Breast epithelium (tissue), 4 donors: ENCODE data around the gene KLHL5. TPM values are rescaled to one million over a fixed set of nuclear protein-coding genes. Genes with fewer than 3 reads are reported as not detected.

Experiments used
- DNase-seq, 2 donors: peaks; one replicate each; pipeline ENCODE4 v3.0.0-alpha.2; 2019; ENCODE audit warnings: low spot score in 2 of 2
- H3K27ac ChIP-seq, 2 donors: fragments of 200-600 bp; sonication (generic) in 1 of 2; one replicate each; pipeline ENCODE4 v1.5.1; 2016 to 2019; ENCODE audit warnings: mild to moderate bottlenecking in 1 of 2
- H3K27me3 ChIP-seq, 2 donors: fragments of 200-600 bp; sonication (generic) in 1 of 2; one replicate each; pipeline versions ENCODE4 v1.5.1 to v1.6.0; 2017 to 2019; ENCODE audit warnings: control low read depth in 1 of 2, mild to moderate bottlenecking in 1 of 2
- H3K36me3 ChIP-seq: fragments of 200-600 bp; one replicate; pipeline ENCODE4 v1.5.1; 2019
- H3K4me1 ChIP-seq, 2 donors: fragments of 200-600 bp; sonication (generic); one replicate each; pipeline ENCODE4 v1.5.1; 2016 to 2019; ENCODE audit warnings: control low read depth in 1 of 2
- H3K4me3 ChIP-seq, 3 donors: fragments of 200-600 bp; sonication (generic); 1 replicate in 2 of 3; 2 replicates in 1 of 3; pipeline ENCODE4 v1.5.1; 2016 to 2019; ENCODE audit warnings: mild to moderate bottlenecking in 3 of 3, moderate library complexity in 2 of 3
- H3K9me3 ChIP-seq, 2 donors: fragments of 200-600 bp; sonication (generic) in 1 of 2; one replicate each; pipeline ENCODE4 v1.5.1; 2016 to 2019; ENCODE audit warnings: control low read depth in 1 of 2
- POLR2A ChIP-seq: fragments of 450-650 bp; IDR thresholded peaks from one replicate; pipeline ENCODE4 v1.6.1; 2016; ENCODE audit warnings: antibody characterized with exemption, mild to moderate bottlenecking, moderate library complexity
- POLR2AphosphoS5 ChIP-seq, 3 donors: sonication (generic); formaldehyde crosslinking; IDR thresholded peaks; one replicate each; pipeline ENCODE4 v1.6.1; 2017; ENCODE audit warnings: antibody characterized with exemption in 3 of 3
- intact Hi-C: fragments of 100-400 bp; cut with DNase I; formaldehyde crosslinking; loops from one replicate; pipeline ENCODE4 v1.15.1; 2023; ENCODE audit warnings: low total_unique reads
- total RNA-seq, 3 donors: library from RNA; depleted of rRNA; stranded (reverse); fragments of >200 nt; gene quantifications; one replicate each; pipeline ENCODE4 v1.1.0, GENCODE V29; 2016
- TF ChIP-seq, protein P1 (sequence below), 3 donors: fragments of 450-650 bp; IDR thresholded peaks; one replicate each; pipeline ENCODE4 v1.5.1; 2016 to 2017; ENCODE audit warnings: antibody characterized with exemption in 3 of 3, mild to moderate bottlenecking in 3 of 3, moderate library complexity in 3 of 3

The KLHL5 gene
- total RNA-seq, 3 donors from 2014 or later, result 23.0 to 54.9 (median 54.7) TPM

DNA sequence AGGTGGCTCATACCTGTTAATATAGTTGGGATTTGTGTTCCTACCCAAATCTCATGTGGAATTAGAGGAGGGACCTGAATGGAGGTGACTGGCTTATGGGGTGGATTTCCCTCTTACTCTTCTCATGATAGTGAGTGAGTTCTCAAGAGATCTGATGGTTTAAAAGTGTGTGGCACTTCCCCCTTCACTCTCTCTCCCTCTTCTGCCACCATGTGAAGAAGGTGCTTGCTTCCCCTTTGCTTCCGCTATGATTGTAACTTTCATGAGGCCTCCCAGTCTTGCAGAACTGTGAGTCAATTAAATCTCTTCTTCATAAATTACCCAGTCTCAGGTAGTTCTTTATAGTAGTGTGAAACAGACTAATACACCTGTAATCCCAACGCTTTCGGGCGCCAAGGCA, 92.0 kb downstream of the KLHL5 start:
- Histone ChIP-seq H3K4me3 (no peak overlapping the region), H3K27me3 (no peaks in the 10 kb centered on the region), H3K36me3 (no peaks in the 10 kb centered on the region), H3K27ac (no peak overlapping the region), H3K9me3 (no peaks in the 10 kb centered on the region), H3K4me1 (no peaks in the 10 kb centered on the region)
- TF ChIP-seq, protein P1, sequence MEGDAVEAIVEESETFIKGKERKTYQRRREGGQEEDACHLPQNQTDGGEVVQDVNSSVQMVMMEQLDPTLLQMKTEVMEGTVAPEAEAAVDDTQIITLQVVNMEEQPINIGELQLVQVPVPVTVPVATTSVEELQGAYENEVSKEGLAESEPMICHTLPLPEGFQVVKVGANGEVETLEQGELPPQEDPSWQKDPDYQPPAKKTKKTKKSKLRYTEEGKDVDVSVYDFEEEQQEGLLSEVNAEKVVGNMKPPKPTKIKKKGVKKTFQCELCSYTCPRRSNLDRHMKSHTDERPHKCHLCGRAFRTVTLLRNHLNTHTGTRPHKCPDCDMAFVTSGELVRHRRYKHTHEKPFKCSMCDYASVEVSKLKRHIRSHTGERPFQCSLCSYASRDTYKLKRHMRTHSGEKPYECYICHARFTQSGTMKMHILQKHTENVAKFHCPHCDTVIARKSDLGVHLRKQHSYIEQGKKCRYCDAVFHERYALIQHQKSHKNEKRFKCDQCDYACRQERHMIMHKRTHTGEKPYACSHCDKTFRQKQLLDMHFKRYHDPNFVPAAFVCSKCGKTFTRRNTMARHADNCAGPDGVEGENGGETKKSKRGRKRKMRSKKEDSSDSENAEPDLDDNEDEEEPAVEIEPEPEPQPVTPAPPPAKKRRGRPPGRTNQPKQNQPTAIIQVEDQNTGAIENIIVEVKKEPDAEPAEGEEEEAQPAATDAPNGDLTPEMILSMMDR (IDR thresholded peaks at IDR 0.05), result no peak
- TF ChIP-seq POLR2AphosphoS5 (IDR thresholded peaks at IDR 0.05), result no peak
- TF ChIP-seq POLR2A, result no peak
- DNase-seq, result no peak
- intact Hi-C loops, result no loop called here

DNA sequence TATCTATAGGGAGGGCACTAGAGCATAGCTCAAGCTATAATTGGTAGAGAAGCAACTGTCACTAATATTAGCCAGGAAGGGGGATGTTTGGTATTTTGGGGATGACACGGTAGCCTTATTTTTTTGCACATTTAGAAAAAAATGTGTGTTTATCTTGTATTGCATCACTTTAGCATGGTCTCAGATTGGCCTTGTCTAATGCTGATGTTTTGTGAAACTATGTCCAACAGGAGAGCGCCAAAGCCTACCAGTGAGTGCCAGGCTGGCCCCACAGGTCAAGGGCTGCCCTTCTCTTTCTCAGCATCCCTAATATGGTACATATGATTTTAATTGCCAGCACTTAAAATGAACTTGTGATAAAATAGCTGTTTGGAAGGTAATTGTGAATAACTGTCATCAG, 95.5 kb downstream of the KLHL5 start:
- no peak overlapping the region for H3K4me3 ChIP-seq
- H3K4me1 ChIP-seq, result no peaks in the 10 kb centered on the region
- no peak overlapping the region for H3K27ac ChIP-seq
- intact Hi-C loops, result no loop called here
- H3K36me3 ChIP-seq, result no peaks in the 10 kb centered on the region
- no peak for DNase-seq
- TF ChIP-seq POLR2A (no peak), POLR2AphosphoS5 (IDR thresholded peaks at IDR 0.05) (no peak)
- TF ChIP-seq, protein P1 (IDR thresholded peaks at IDR 0.05), result no peak
- no peaks in the 10 kb centered on the region for H3K9me3 ChIP-seq
- no peaks in the 10 kb centered on the region for H3K27me3 ChIP-seq

DNA sequence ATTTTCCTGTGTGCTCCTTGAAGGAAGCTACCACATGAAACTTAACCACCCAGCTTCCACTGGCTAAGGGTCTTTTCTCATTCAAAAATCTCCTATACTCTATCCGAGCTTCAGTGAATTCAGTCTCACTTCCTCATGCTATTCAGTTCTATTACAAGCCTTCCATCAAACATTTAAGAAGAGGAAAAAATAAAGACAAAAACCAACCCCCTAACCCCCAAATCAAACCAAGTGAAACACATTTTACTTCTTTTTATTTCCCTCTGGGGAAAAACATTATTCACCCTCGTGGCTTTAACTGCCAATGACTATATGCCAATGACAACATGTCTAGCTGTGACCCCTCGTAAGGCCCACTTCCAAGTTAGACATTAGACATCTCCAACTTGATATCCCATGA, 104.1 kb downstream of the KLHL5 start:
- DNase-seq, result no peak
- TF ChIP-seq POLR2AphosphoS5 (IDR thresholded peaks at IDR 0.05) (no peak), POLR2A (no peak)
- TF ChIP-seq, protein P1 (IDR thresholded peaks at IDR 0.05), result no peak
- no peaks in the 10 kb centered on the region for H3K36me3 ChIP-seq
- no peaks in the 10 kb centered on the region for H3K9me3 ChIP-seq
- no peak overlapping the region for H3K4me3 ChIP-seq
- intact Hi-C loops, result no loop called here
- no peaks in the 10 kb centered on the region for H3K4me1 ChIP-seq
- H3K27ac ChIP-seq, result no peak overlapping the region
- no peaks in the 10 kb centered on the region for H3K27me3 ChIP-seq

DNA sequence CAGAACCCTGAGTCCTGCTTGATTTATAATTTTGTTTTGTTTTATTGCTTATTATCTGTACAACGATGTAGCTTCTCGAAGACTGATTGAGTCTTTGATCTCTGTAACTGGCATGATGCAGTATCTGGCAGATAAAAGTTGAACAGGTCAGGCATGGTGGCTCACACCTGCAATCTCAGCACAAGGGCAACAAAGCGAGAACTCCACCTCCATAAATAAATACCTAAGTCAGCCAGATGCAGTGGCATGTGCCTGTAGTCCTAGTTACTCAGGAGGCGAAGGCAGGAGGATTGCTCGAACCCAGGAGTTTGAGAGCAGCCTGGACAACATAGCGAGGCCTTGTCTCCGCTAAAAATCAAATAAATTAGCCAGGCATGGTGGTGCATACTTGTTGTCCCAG, 104.6 kb downstream of the KLHL5 start:
- TF ChIP-seq, protein P1 (IDR thresholded peaks at IDR 0.05), result no peak
- Histone ChIP-seq H3K4me3 (no peak overlapping the region), H3K9me3 (no peaks in the 10 kb centered on the region), H3K4me1 (no peaks in the 10 kb centered on the region), H3K27ac (no peak overlapping the region), H3K27me3 (no peaks in the 10 kb centered on the region), H3K36me3 (no peaks in the 10 kb centered on the region)
- intact Hi-C loops, result no loop called here
- DNase-seq, result no peak

DNA sequence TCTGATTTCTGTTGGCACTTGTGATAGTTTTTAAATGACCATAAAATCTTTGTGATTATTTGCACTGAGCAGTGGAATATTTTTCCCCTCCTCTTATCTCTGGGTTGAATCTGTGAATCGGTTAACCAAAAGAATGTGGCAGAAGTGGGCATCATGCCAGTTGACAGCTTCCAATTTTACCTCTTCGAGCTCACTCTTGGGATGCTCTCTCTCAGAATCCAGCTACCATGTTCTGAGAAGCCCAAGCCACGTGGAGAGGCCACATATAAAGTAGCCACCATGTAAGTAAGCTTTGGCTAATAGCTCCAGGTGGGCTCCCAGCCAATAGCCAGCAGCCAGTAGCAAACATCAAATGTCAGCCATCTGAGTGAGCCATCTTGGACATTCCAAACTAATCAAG, 107.4 kb downstream of the KLHL5 start:
- H3K27me3 ChIP-seq, result no peaks in the 10 kb centered on the region
- H3K4me3 ChIP-seq, result no peak overlapping the region
- no peak overlapping the region for H3K27ac ChIP-seq
- no peaks in the 10 kb centered on the region for H3K4me1 ChIP-seq
- no peak for DNase-seq
- no peaks in the 10 kb centered on the region for H3K36me3 ChIP-seq
- intact Hi-C loops, result no loop called here
- H3K9me3 ChIP-seq, result no peaks in the 10 kb centered on the region
- TF ChIP-seq, protein P1 (IDR thresholded peaks at IDR 0.05), result no peak
- no peak for TF ChIP-seq POLR2AphosphoS5 (IDR thresholded peaks at IDR 0.05)
- TF ChIP-seq POLR2A, result no peak
